CD4-positive, alpha-beta T cell (primary cell): ENCODE measurements around the gene TMEM107. TPM values are rescaled to one million over a fixed set of nuclear protein-coding genes. Genes with fewer than 3 reads are reported as not detected.

Source experiments
- ATAC-seq: fragments of 200-7000 bp; cut with Tn5 transposase; one replicate; pipeline ENCODE4 v1.10.0; 2022; ENCODE audit warnings: mild to moderate bottlenecking; ENCODE audit not compliant: poor library complexity
- CTCF ChIA-PET: fragments of 350-600 bp; sonication (Branson Sonifier 250); formaldehyde crosslinking; loops from one replicate; lab custom pipeline; 2021; ENCODE audit warnings: antibody characterized with exemption, inconsistent platforms; lab: Charles Lee
- POLR2A ChIA-PET: fragments of 350-600 bp; sonication (Branson Sonifier 250); formaldehyde crosslinking; loops from one replicate; lab custom pipeline; 2021; ENCODE audit warnings: antibody characterized with exemption, inconsistent platforms; lab: Charles Lee
- DNase-seq, 14 experiments: peaks; one replicate each; pipeline ENCODE4 v3.0.0-alpha.2; 2013 to 2020; ENCODE audit warnings: mixed read lengths in 2 of 14
- H3K27ac ChIP-seq, 2 donors: one replicate each; pipeline versions ENCODE4 v1.5.1 to v1.7.0; 2013; ENCODE audit warnings: low read length in 2 of 2, low read depth in 1 of 2, mild to moderate bottlenecking in 1 of 2
- H3K27me3 ChIP-seq, 2 experiments: 1 replicate in 1 of 2; 2 replicates in 1 of 2; pipeline versions ENCODE4 v1.6.1 to v1.7.0; 2013; ENCODE audit warnings: low read length in 2 of 2, control low read depth in 1 of 2, mild to moderate bottlenecking in 1 of 2, moderate library complexity in 1 of 2; ENCODE audit not compliant: insufficient read depth in 2 of 2, control insufficient read depth in 1 of 2
- H3K36me3 ChIP-seq: one replicate; pipeline ENCODE4 v1.6.1; 2013; ENCODE audit warnings: low read length, control low read depth; ENCODE audit not compliant: insufficient read depth
- H3K4me1 ChIP-seq: one replicate; pipeline ENCODE4 v1.6.1; 2013; ENCODE audit warnings: low read length, control low read depth; ENCODE audit not compliant: insufficient read depth
- H3K4me3 ChIP-seq: one replicate; pipeline ENCODE4 v1.5.1; 2013; ENCODE audit warnings: mild to moderate bottlenecking, low read length, moderate library complexity
- H3K9me3 ChIP-seq, 2 experiments: 1 replicate in 1 of 2; 2 replicates in 1 of 2; pipeline versions ENCODE4 v1.6.1 to v1.7.0; 2013; ENCODE audit warnings: low read length in 2 of 2, mild to moderate bottlenecking in 2 of 2, control low read depth in 1 of 2, moderate library complexity in 1 of 2; ENCODE audit not compliant: control insufficient read depth in 1 of 2, insufficient read depth in 1 of 2
- H3K27ac Mint-ChIP-seq: one replicate; pipeline ENCODE4 v1.8.0; 2020; ENCODE audit warnings: mixed read lengths
- H3K27me3 Mint-ChIP-seq: one replicate; pipeline ENCODE4 v1.8.0; 2021; ENCODE audit warnings: mixed read lengths
- H3K36me3 Mint-ChIP-seq: one replicate; pipeline ENCODE4 v1.8.0; 2021; ENCODE audit warnings: low read depth, mixed read lengths
- H3K4me1 Mint-ChIP-seq: one replicate; pipeline ENCODE4 v1.8.0; 2021; ENCODE audit warnings: low read depth, mixed read lengths
- H3K4me3 Mint-ChIP-seq: one replicate; pipeline ENCODE4 v1.8.0; 2020; ENCODE audit warnings: mild to moderate bottlenecking, mixed read lengths
- H3K9me3 Mint-ChIP-seq: one replicate; pipeline ENCODE4 v1.8.0; 2020; ENCODE audit warnings: mixed read lengths
- CTCF ChIP-seq: fragments of 200-600 bp; IDR thresholded peaks from one replicate; pipeline ENCODE4 v1.8.0; 2022; ENCODE audit warnings: antibody characterized with exemption, mild to moderate bottlenecking
- intact Hi-C, 2 experiments: fragments of 100-400 bp; cut with DNase I in 1 of 2; cut with micrococcal nuclease in 1 of 2; formaldehyde crosslinking; loops; one replicate each; pipeline versions ENCODE4 v1.15.1 to v1.9.0; 2023 to 2025; cut with DNase I, micrococcal nuclease
- total RNA-seq, 174 experiments: library from RNA in 2 of 174; stranded (reverse) in 2 of 174; gene quantifications; one replicate each; pipeline ENCODE4 v1.2.3 and lab custom pipeline; 2021 to 2026

The TMEM107 gene
- total RNA-seq, 2 experiments from 2014 or later = 12.2 to 12.9 TPM

GRCh38 chr17:8192070-8192815 is 16.1 kb upstream of the TMEM107 start:
- DNase-seq (peak in 9 of 14 experiments; percentile 19 to 85 (median 40)), ATAC-seq (peak; percentile 37)
- Mint-ChIP-seq H3K36me3 (peaks cover 3% of the 10 kb centered on the region), H3K4me3 (no peak overlapping the region), H3K4me1 (peaks cover 16% of the 10 kb centered on the region), H3K27ac (no peak overlapping the region), H3K9me3 (no peaks in the 10 kb centered on the region), H3K27me3 (no peaks in the 10 kb centered on the region)
- TF ChIP-seq CTCF = no peak
- ChIA-PET POLR2A (interaction anchor here (0.6 to 10.5 kb wide), 11 partner anchors 8 to 103 kb away, joined by 3 to 153 read pairs (median 9); partner anchors contain the start of genes AURKB, CTC1 and SLC25A35), CTCF (interaction anchor here (1.0 to 1.2 kb wide), 3 partner anchors 36 to 98 kb away, joined by 3 to 4 read pairs (median 3); partner anchors contain the start of gene CTC1)
- intact Hi-C loops = loop anchor here in 1 of 2 experiments (5.0 kb wide), 1 partner anchor 95 kb away; the partner anchor contains the start of gene RANGRF
- H3K27ac ChIP-seq = peak overlapping the region; percentile 22 to 71
- H3K9me3 ChIP-seq = no peaks in the 10 kb centered on the region
- H3K27me3 ChIP-seq = no peaks in the 10 kb centered on the region
- H3K36me3 ChIP-seq = no peaks in the 10 kb centered on the region
- H3K4me3 ChIP-seq = peak overlapping the region; percentile 50
- peaks cover 62% of the 10 kb centered on the region for H3K4me1 ChIP-seq

- H3K27ac Mint-ChIP-seq = peak overlapping the region; percentile 85
- CTCF ChIA-PET = interaction anchor here (1.0 to 2.0 kb wide), 4 partner anchors 10 to 110 kb away, joined by 3 to 5 read pairs (median 4); no protein-coding TSS in a partner anchor
- H3K36me3 Mint-ChIP-seq = peaks cover 3% of the 10 kb centered on the region
These were observed 14.3 kb upstream of the TMEM107 start for GRCh38 chr17:8190506-8190905.

More at GRCh38 chr17:8190506-8190905, 14.3 kb upstream of the TMEM107 start:
- DNase-seq = no peak
- ATAC-seq = no peak
- Histone ChIP-seq H3K27me3 (no peaks in the 10 kb centered on the region), H3K27ac (no peak overlapping the region), H3K36me3 (no peaks in the 10 kb centered on the region), H3K4me3 (peak overlapping the region; percentile 93), H3K9me3 (no peaks in the 10 kb centered on the region), H3K4me1 (peaks cover 77% of the 10 kb centered on the region)
- no peaks in the 10 kb centered on the region for H3K9me3 Mint-ChIP-seq
- no peaks in the 10 kb centered on the region for H3K27me3 Mint-ChIP-seq
- intact Hi-C loops = loop anchor here (1.0 to 5.0 kb wide), 4 partner anchors 10 to 97 kb away; partner anchors contain the start of gene RANGRF (in 1 of the 2)
- TF ChIP-seq CTCF = no peak
- POLR2A ChIA-PET = interaction anchor here (0.6 to 10.5 kb wide), 21 partner anchors 9 to 334 kb away, joined by 3 to 344 read pairs (median 6); partner anchors contain the start of genes ALOXE3, AURKB, CTC1 and HES7
- H3K4me3 Mint-ChIP-seq = no peak overlapping the region
- H3K4me1 Mint-ChIP-seq = peaks cover 12% of the 10 kb centered on the region
